ENCODE measurements around the gene PCNX1.

PCNX1 gene

GRCh38 chr14:70890826-70891659, 16.2 kb upstream of the PCNX1 start:
- in situ Hi-C loops (cut with MboI; ENCODE audit: low pct_unique_long_range_greater_than_20kb, low sequenced_read_pairs, unreplicated experiment), result no loop called here
- no peak for TF ChIP-seq CTCF (IDR thresholded peaks at IDR 0.05; ENCODE audit: extremely low read depth, insufficient read depth, missing control alignments)
- no peak for DNase-seq (ENCODE audit: low spot score)

DNA sequence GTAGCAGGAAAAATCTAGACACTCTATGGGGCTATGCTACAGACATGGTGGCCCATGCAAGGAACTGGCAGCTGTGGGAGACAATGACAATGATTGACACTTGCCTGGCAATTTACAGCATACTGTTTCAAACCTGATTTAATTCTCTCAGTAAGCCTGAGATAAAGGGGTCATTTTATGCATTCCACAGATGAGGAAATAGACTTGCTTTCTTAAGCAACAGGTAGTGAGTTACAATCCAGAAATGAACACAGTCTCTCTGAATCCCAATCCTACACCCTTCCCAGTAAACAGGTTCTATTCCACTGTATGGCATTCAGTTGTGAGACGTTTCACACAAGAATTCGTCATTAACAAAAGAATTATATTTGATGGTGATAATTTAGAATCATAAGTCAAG, 15.5 kb upstream of the PCNX1 start:
- no peak for TF ChIP-seq CTCF (IDR thresholded peaks at IDR 0.05; ENCODE audit: extremely low read depth, insufficient read depth, missing control alignments)
- in situ Hi-C loops (cut with MboI; ENCODE audit: low pct_unique_long_range_greater_than_20kb, low sequenced_read_pairs, unreplicated experiment), result no loop called here
- no peak for DNase-seq (ENCODE audit: low spot score)

GRCh38 chr14:70893062-70893845, 14.0 kb upstream of the PCNX1 start:
- no peak for TF ChIP-seq CTCF (IDR thresholded peaks at IDR 0.05; ENCODE audit: extremely low read depth, insufficient read depth, missing control alignments)
- DNase-seq (ENCODE audit: low spot score), result no peak
- in situ Hi-C loops (cut with MboI; ENCODE audit: low pct_unique_long_range_greater_than_20kb, low sequenced_read_pairs, unreplicated experiment), result no loop called here

DNA sequence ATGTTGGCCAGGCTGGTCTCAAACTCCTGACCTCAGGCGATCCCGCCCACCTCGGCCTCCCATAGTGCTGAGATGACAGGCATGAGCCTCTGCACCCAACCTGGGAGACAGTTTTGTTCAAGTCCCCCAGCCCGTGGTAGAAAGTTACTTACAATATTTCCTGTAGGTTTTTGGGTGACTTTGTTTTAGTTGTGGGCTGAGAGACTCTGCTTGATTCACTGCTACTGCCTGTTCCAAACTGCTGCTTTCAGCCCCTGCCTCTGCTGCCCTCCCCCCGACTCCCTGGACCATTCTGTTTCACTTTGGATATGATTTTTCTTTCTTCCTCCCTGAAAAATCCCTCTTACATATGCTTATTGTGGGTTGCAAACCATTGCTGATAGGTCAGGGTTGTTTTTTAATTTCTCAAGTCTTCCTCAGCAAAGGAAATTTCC, 13.4 kb upstream of the PCNX1 start:
- in situ Hi-C loops (cut with MboI; ENCODE audit: low pct_unique_long_range_greater_than_20kb, low sequenced_read_pairs, unreplicated experiment), result no loop called here
- no peak for DNase-seq (ENCODE audit: low spot score)
- TF ChIP-seq CTCF (IDR thresholded peaks at IDR 0.05; ENCODE audit: extremely low read depth, insufficient read depth, missing control alignments), result no peak

- TF ChIP-seq CTCF (IDR thresholded peaks at IDR 0.05; ENCODE audit: extremely low read depth, insufficient read depth, missing control alignments), result no peak
- in situ Hi-C loops (cut with MboI; ENCODE audit: low pct_unique_long_range_greater_than_20kb, low sequenced_read_pairs, unreplicated experiment), result no loop called here
- DNase-seq (ENCODE audit: low spot score), result no peak
These were observed 12.4 kb upstream of the PCNX1 start for GRCh38 chr14:70894868-70895267.

DNA sequence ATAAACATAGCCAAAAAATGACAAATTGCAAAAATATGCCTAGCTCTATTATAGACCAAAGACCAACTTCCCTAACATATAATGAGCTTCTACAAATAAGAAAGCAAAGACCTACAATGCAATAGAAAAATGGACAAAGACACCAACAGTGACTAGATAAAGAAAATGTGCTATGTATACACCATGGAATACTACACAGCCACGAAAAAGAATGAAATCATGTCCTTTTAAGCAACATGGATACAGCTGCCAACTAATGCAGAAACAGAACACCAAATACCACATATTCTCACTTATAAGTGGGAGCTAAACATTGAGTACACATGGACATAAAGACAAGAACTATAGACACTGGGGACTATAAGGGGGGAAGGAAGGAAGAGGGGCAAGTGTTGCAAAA, 10.9 kb upstream of the PCNX1 start:
- TF ChIP-seq CTCF (IDR thresholded peaks at IDR 0.05; ENCODE audit: extremely low read depth, insufficient read depth, missing control alignments), result no peak
- in situ Hi-C loops (cut with MboI; ENCODE audit: low pct_unique_long_range_greater_than_20kb, low sequenced_read_pairs, unreplicated experiment), result no loop called here
- no peak for DNase-seq (ENCODE audit: low spot score)

All from GM13977 (cell line).